ENCODE results near the gene ARPC5L. TPM values are rescaled to one million over a fixed set of nuclear protein-coding genes. Genes with fewer than 3 reads are reported as not detected.

Gene ARPC5L
- total RNA-seq, 1 donor from 2014 or later, result 22.5 TPM

DNA sequence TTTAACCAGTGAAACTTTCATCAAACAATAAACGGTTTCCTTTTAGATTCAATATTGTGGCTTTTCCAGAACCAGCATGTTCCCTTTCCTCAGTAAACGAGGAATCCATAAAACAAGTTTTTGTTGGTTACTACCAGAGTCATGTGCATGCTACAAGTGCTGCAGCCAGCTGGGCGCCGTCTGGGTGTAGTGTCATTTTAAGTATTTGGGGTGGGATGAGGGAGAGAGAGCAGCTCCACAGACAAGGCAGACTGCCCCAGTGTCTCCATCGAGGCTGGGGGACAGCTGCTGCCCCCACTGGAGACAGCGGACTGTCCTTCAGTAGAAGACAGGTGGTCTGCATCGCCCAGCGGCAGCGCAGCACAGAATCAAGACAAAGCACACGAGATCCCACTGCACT is 17.3 kb downstream of the ARPC5L start:
- H3K9me3 Mint-ChIP-seq (ENCODE audit: unreplicated experiment), result no peaks in the 10 kb centered on the region
- peaks cover 24% of the 10 kb centered on the region for H3K36me3 Mint-ChIP-seq (ENCODE audit: unreplicated experiment)
- no peak overlapping the region for H3K27ac Mint-ChIP-seq (ENCODE audit: unreplicated experiment)
- no peaks in the 10 kb centered on the region for H3K27me3 Mint-ChIP-seq (ENCODE audit: unreplicated experiment)
- no peaks in the 10 kb centered on the region for H3K4me1 Mint-ChIP-seq (ENCODE audit: unreplicated experiment)
- no peak overlapping the region for H3K4me3 Mint-ChIP-seq (ENCODE audit: unreplicated experiment)
- no peak for DNase-seq (ENCODE audit: extremely low spot score, unreplicated experiment)
- TF ChIP-seq CTCF (IDR thresholded peaks at IDR 0.05), result no peak

- TF ChIP-seq CTCF (IDR thresholded peaks at IDR 0.05), result no peak
- H3K4me1 Mint-ChIP-seq (ENCODE audit: unreplicated experiment), result no peaks in the 10 kb centered on the region
- no peak overlapping the region for H3K27ac Mint-ChIP-seq (ENCODE audit: unreplicated experiment)
- no peak for DNase-seq (ENCODE audit: extremely low spot score, unreplicated experiment)
- no peak overlapping the region for H3K4me3 Mint-ChIP-seq (ENCODE audit: unreplicated experiment)
- H3K36me3 Mint-ChIP-seq (ENCODE audit: unreplicated experiment), result peaks cover 31% of the 10 kb centered on the region
- H3K9me3 Mint-ChIP-seq (ENCODE audit: unreplicated experiment), result no peaks in the 10 kb centered on the region
- no peaks in the 10 kb centered on the region for H3K27me3 Mint-ChIP-seq (ENCODE audit: unreplicated experiment)
These were observed 18.6 kb downstream of the ARPC5L start for GRCh38 chr9:124880501-124880900.

- Mint-ChIP-seq H3K9me3 (ENCODE audit: unreplicated experiment) (no peaks in the 10 kb centered on the region), H3K4me1 (ENCODE audit: unreplicated experiment) (no peaks in the 10 kb centered on the region), H3K27me3 (ENCODE audit: unreplicated experiment) (no peaks in the 10 kb centered on the region), H3K27ac (ENCODE audit: unreplicated experiment) (no peak overlapping the region), H3K4me3 (ENCODE audit: unreplicated experiment) (no peak overlapping the region), H3K36me3 (ENCODE audit: unreplicated experiment) (peaks cover 38% of the 10 kb centered on the region)
- DNase-seq (ENCODE audit: extremely low spot score, unreplicated experiment), result no peak
- no peak for TF ChIP-seq CTCF (IDR thresholded peaks at IDR 0.05)
These were observed 19.3 kb downstream of the ARPC5L start for GRCh38 chr9:124881138-124881743.

GRCh38 chr9:124882231-124882630 is 20.3 kb downstream of the ARPC5L start:
- Mint-ChIP-seq H3K9me3 (ENCODE audit: unreplicated experiment) (no peaks in the 10 kb centered on the region), H3K36me3 (ENCODE audit: unreplicated experiment) (peaks cover 40% of the 10 kb centered on the region), H3K4me1 (ENCODE audit: unreplicated experiment) (no peaks in the 10 kb centered on the region), H3K27ac (ENCODE audit: unreplicated experiment) (no peak overlapping the region), H3K4me3 (ENCODE audit: unreplicated experiment) (no peak overlapping the region), H3K27me3 (ENCODE audit: unreplicated experiment) (no peaks in the 10 kb centered on the region)
- no peak for DNase-seq (ENCODE audit: extremely low spot score, unreplicated experiment)
- no peak for TF ChIP-seq CTCF (IDR thresholded peaks at IDR 0.05)

GRCh38 chr9:124884376-124884775 is 22.4 kb downstream of the ARPC5L start:
- Mint-ChIP-seq H3K27ac (ENCODE audit: unreplicated experiment) (no peak overlapping the region), H3K9me3 (ENCODE audit: unreplicated experiment) (no peaks in the 10 kb centered on the region), H3K4me3 (ENCODE audit: unreplicated experiment) (no peak overlapping the region), H3K27me3 (ENCODE audit: unreplicated experiment) (no peaks in the 10 kb centered on the region), H3K36me3 (ENCODE audit: unreplicated experiment) (peaks cover 33% of the 10 kb centered on the region), H3K4me1 (ENCODE audit: unreplicated experiment) (no peaks in the 10 kb centered on the region)
- no peak for DNase-seq (ENCODE audit: extremely low spot score, unreplicated experiment)
- TF ChIP-seq CTCF (IDR thresholded peaks at IDR 0.05), result no peak
